Hematopoietic multipotent progenitor cell treated with erythropoietin and hydrocortisone succinate and interleukin-3 and kit ligand, for 4 days (in vitro differentiated cells): ENCODE measurements around the gene KIF19.
"Not testable (repeated sequence)": the region's sequence is repeated elsewhere in the genome, so short reads cannot be mapped to it uniquely, and the experiment has no call there.

Experiments used
- DNase-seq: peaks from one replicate; pipeline ENCODE4 v3.0.0-alpha.2; 2015

KIF19 gene

GRCh38 chr17:74390680-74391653 is 64.9 kb downstream of the KIF19 start:
- no peak for DNase-seq

GRCh38 chr17:74391771-74392170 is 65.7 kb downstream of the KIF19 start:
- DNase-seq, result peak; percentile 56

DNA sequence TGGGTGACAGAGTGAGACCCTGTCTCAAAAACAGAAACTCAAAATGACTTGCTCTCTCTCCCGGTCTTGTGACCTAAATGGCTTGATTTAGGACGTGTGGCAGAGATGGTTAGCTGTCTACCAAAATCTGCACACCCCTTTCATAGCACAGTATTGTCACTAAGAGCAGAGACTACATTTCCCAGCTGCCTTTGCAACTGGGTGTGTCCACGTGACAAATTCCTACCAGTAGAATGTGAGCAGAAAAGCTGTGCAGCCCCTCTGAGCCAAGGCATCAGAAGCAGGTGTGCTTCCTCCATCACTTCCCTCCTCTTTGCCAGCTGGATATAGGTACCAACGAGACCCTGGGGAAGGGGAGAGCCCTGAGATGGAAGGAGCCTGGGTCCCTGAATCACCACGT is 66.8 kb downstream of the KIF19 start:
- DNase-seq, result peak; percentile 10

DNA sequence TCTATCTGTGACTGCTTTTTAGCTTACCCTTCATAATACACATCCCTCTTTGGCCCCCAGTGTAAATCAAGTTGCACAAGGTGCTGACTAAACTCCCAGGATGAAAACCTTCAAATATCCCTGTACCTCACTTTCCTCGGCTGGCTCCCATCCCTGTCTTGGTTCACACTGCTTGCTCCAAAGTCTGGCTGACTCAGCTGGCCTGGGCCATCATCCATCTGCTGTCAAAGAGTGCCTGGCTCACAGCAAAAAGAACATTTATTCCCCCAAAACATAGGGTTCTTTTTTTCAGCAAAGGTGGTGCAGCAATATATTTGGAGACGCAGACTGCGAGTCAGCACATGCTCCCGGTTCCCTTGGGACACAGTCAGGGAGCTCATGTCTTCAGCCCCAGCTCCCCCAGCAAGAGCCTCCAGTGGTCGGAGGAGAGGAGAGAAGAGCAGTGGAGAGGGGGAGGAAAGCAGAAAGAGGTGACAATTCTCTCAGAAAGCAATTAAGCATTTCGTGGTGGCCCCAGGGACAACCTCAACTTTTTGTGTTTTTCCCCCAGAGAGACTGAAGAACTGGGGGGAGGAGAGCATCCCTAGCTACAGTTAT is 67.4 kb downstream of the KIF19 start:
- DNase-seq, result no peak

GRCh38 chr17:74394275-74394950 is 68.4 kb downstream of the KIF19 start:
- DNase-seq, result no peak

DNA sequence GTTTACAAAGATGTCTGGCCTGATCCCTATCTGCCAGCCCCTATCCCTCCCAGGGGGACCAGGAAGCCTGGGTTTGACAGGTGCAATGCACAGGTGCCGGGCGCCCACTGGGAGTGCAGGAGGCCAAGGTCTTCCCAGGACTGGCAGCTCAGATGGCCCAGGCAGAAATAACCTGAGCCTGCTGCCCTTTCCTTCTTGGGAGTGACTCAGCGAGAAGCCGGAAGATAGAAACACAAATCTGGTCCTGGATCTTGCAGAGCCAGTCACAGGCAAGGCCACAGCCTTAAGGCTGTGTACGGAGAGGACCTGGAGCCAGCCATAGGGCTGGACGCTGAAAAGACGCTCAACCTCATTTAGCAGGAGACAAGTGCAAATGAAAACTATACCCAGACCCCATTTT is 69.0 kb downstream of the KIF19 start:
- no peak for DNase-seq

DNA sequence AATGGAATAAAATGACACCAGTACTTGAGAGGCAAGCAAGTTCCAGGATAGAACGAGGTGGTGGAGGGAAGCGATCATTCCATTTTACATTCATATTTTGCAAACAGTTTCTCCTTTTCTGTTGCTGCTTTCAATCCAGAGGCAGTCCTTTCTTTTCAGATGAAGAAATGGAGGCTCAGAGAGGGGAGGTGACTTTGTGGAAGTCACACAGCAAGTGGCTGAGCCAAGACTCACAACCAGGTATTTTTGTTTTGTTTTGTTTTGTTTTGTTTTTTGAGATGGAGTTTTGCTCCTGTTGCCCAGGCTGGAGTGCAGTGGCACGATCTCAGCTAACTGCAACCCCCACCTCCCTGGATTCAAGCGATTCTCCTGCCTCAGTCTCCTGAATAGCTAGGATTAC is 70.5 kb downstream of the KIF19 start:
- no peak for DNase-seq

GRCh38 chr17:74402048-74402447 is 76.0 kb downstream of the KIF19 start:
- DNase-seq, result no peak

GRCh38 chr17:74403512-74404137 is 77.6 kb downstream of the KIF19 start:
- DNase-seq, result no peak

DNA sequence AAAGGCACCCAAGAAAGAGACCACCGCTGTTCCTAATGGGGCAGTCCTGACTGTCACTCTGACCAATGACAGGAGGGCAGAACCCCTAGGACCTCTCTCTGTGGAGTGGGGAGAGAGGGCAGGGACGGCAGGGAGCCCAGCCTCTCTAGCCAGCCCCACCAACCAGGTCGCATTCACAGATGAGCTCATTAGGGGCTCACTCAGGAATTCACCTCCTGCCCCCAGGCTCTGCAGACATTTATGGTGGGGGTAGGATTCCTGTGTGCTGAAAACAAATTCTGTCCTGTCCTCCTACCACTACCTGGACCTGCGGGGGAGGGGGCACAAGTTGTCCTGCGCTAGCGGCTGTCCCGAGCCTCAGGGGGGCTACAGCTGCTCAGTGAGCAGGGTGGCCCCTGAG is 78.2 kb downstream of the KIF19 start:
- no peak for DNase-seq

DNA sequence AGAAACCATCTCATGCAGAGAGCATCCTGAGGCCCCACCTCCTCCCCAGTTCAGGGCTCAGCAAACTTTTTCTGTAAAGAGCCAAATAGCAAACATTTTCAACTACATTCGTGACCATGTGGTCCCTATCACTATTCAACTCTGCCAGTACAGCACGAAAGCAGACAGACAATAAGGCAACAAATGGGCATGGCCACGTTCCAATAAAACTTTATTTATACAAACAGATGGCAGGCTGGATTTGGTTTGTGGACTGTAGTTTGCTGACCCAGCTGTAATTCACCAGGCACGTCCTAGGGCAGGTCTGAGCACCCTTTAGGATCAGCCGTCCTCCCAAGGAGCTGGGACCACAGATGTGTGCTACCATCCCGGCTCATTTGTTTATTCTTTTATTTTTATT is 78.8 kb downstream of the KIF19 start:
- no peak for DNase-seq

GRCh38 chr17:74405311-74405710 is 79.3 kb downstream of the KIF19 start:
- DNase-seq, result not testable (repeated sequence)
